HepG2 (cell line): Measurements from ENCODE around the gene PRM3.

Experiments used
- CHD4 ChIP-seq: fragments of 200-600 bp; sonication (generic); IDR thresholded peaks from 2 replicates; pipeline ENCODE4 v1.7.0; 2017; ENCODE audit warnings: mild to moderate bottlenecking, low read length, borderline replicate concordance
- POLR2A ChIP-seq, 2 experiments: IDR thresholded peaks; 2 replicates each; pipeline ENCODE4 v1.6.1; 2011; ENCODE audit warnings: low read depth in 2 of 2, low read length in 2 of 2, mild to moderate bottlenecking in 1 of 2, moderate library complexity in 1 of 2; ENCODE audit not compliant: insufficient read depth in 1 of 2
- POLR2AphosphoS5 ChIP-seq: IDR thresholded peaks from 2 replicates; pipeline ENCODE4 v1.6.1; 2012; ENCODE audit warnings: low read depth, low read length
- SMAD9 ChIP-seq: sonication (generic); formaldehyde crosslinking; IDR thresholded peaks from 2 replicates; pipeline ENCODE4 v1.5.1; 2020; ENCODE audit warnings: mild to moderate bottlenecking, missing genetic modification reagents
- TBP ChIP-seq: sonication (generic); formaldehyde crosslinking; IDR thresholded peaks from 2 replicates; pipeline ENCODE4 v1.5.0; 2020; ENCODE audit warnings: missing genetic modification reagents
- ZNF280B ChIP-seq: sonication (generic); formaldehyde crosslinking; IDR thresholded peaks from 2 replicates; pipeline ENCODE4 v1.5.0; 2020; ENCODE audit warnings: missing genetic modification reagents, mild to moderate bottlenecking, borderline replicate concordance

- TF ChIP-seq ZNF280B (CRISPR knock-in tag) (no peak), CHD4 (no peak), POLR2A (IDR thresholded peaks at IDR 0.05; ENCODE audit: insufficient read depth in 1 of 2, low read depth in 2 of 2, low read length in 2 of 2) (no peak), POLR2AphosphoS5 (no peak), TBP (CRISPR knock-in tag) (no peak), SMAD9 (CRISPR knock-in tag) (no peak)
These were observed 32.6 kb downstream of the PRM3 start for GRCh38 chr16:11240636-11241473.
